K562 (cell line): ENCODE data around the gene BAD. TPM values are rescaled to one million over a fixed set of nuclear protein-coding genes. Genes with fewer than 3 reads are reported as not detected.

Experiments used
- ATAC-seq: fragments of 200-7000 bp; cut with Tn5 transposase; 3 replicates; pipeline ENCODE4 v1.9.1; 2020; ENCODE audit warnings: moderate library complexity
- BruUV-seq: library from RNA; stranded (reverse); fragments of 400-500 nt; replicated peaks from 2 replicates; lab custom pipeline; 2021; lab: Mats Ljungman, UMichigan
- CTCF ChIA-PET: fragments of 300-600 bp; formaldehyde crosslinking; extraction: SDS; loops from one replicate; lab custom pipeline; 2021; ENCODE audit warnings: low intra/inter-chr PET ratio; lab: Yijun Ruan, JAX
- POLR2A ChIA-PET: fragments of 300-600, 350-650 bp; sonication (Branson Sonifier 250); formaldehyde crosslinking; extraction: SDS; loops from one replicate; lab custom pipeline; 2021; ENCODE audit warnings: antibody characterized with exemption, inconsistent platforms; lab: Yijun Ruan, JAX
- DNase-seq, 4 experiments: peaks; one replicate each; pipeline versions ENCODE4 v3.0.0 to v3.0.0-alpha.2; 2011 to 2018; ENCODE audit warnings: low spot score in 3 of 4, mixed read lengths in 3 of 4; ENCODE audit errors: extremely low read depth in 1 of 4
- FAIRE-seq: peaks from 2 replicates; lab custom pipeline; 2011; peaks lifted over from hg19 to GRCh38; lab: Jason Lieb, UNC
- H2AFZ ChIP-seq: 2 replicates; pipeline ENCODE4 v1.6.0; 2011; ENCODE audit warnings: low read depth, low read length, control low read depth, inconsistent platforms
- H3K27ac ChIP-seq: fragments of 200-600 bp; 3 replicates; pipeline ENCODE4 v1.8.0; 2011; ENCODE audit warnings: low read depth, mild to moderate bottlenecking, control low read depth, inconsistent platforms, low read length, moderate library complexity, mixed read lengths; ENCODE audit errors: extremely low read depth
- H3K27me3 ChIP-seq, 2 experiments: fragments of 300-600 bp in 1 of 2; 2 replicates in 1 of 2; 3 replicates in 1 of 2; pipeline versions ENCODE4 v1.6.0 to v1.8.0; 2011; ENCODE audit warnings: inconsistent platforms in 2 of 2, low read length in 2 of 2, mild to moderate bottlenecking in 1 of 2, mixed read lengths in 1 of 2, moderate library complexity in 1 of 2; ENCODE audit not compliant: control insufficient read depth in 2 of 2, insufficient read depth in 2 of 2
- H3K36me3 ChIP-seq: fragments of 300-600 bp; 3 replicates; pipeline ENCODE4 v1.8.0; 2011; ENCODE audit warnings: mild to moderate bottlenecking, low read length, inconsistent platforms; ENCODE audit not compliant: control insufficient read depth, insufficient read depth
- H3K4me1 ChIP-seq, 2 experiments: fragments of 200-600 bp in 1 of 2; replicated peaks in 1 of 2; 2 replicates in 1 of 2; 3 replicates in 1 of 2; pipeline versions ENCODE4 v1.5.1 to v1.8.0; 2011; ENCODE audit warnings: inconsistent platforms in 2 of 2, low read length in 2 of 2, mild to moderate bottlenecking in 1 of 2, mixed read lengths in 1 of 2, moderate library complexity in 1 of 2; ENCODE audit not compliant: control insufficient read depth in 2 of 2, insufficient read depth in 2 of 2
- H3K4me2 ChIP-seq: 2 replicates; pipeline ENCODE4 v1.6.1; 2011; ENCODE audit warnings: low read length, control low read depth, inconsistent platforms, mixed read lengths; ENCODE audit not compliant: insufficient read depth
- H3K4me3 ChIP-seq: fragments of 200-600 bp; sonication (generic), shearing (Covaris generic); 2 replicates; pipeline ENCODE4 v1.5.1; 2016; ENCODE audit warnings: control low read depth, inconsistent platforms
- H3K79me2 ChIP-seq: fragments of 200-600 bp; 3 replicates; pipeline ENCODE4 v1.8.0; 2011; ENCODE audit warnings: low read length, inconsistent platforms; ENCODE audit not compliant: control insufficient read depth, insufficient read depth
- H3K9ac ChIP-seq, 2 experiments: 2 replicates each; pipeline versions ENCODE4 v1.6.0 to v1.6.1; 2011; ENCODE audit warnings: low read depth in 2 of 2, low read length in 2 of 2, control low read depth in 1 of 2, inconsistent platforms in 1 of 2, mild to moderate bottlenecking in 1 of 2, mixed read lengths in 1 of 2; ENCODE audit not compliant: insufficient read depth in 1 of 2
- H3K9me1 ChIP-seq: one replicate; pipeline ENCODE4 v1.6.0; 2011; ENCODE audit warnings: inconsistent platforms, mild to moderate bottlenecking, low read length, moderate library complexity; ENCODE audit not compliant: control insufficient read depth, insufficient read depth
- H3K9me3 ChIP-seq: replicated peaks from 2 replicates; pipeline ENCODE4 v1.5.1; 2011; ENCODE audit warnings: low read depth, low read length, inconsistent platforms; ENCODE audit not compliant: control insufficient read depth, insufficient read depth
- H4K20me1 ChIP-seq: replicated peaks from 2 replicates; pipeline ENCODE4 v1.6.1; 2011; ENCODE audit warnings: low read length, inconsistent platforms, mixed read lengths; ENCODE audit not compliant: control insufficient read depth, insufficient read depth
- CSDE1 ChIP-seq, 2 experiments: fragments of 450-650 bp; IDR thresholded peaks; 2 replicates each; pipeline ENCODE4 v1.6.1; 2016; ENCODE audit warnings: mild to moderate bottlenecking in 1 of 2
- DMBX1 ChIP-seq: fragments of 250-450 bp; sonication (Bioruptor Pico); IDR thresholded peaks from 2 replicates; pipeline ENCODE4 v1.8.0; 2022; ENCODE audit warnings: inconsistent platforms, mild to moderate bottlenecking, moderate library complexity, borderline replicate concordance
- EGR1 ChIP-seq: fragments of 450-650 bp; conservative IDR thresholded peaks from 2 replicates; pipeline ENCODE4 v1.6.1; 2017; ENCODE audit warnings: mild to moderate bottlenecking
- NR2C2 ChIP-seq, 2 experiments: fragments of 200-800 bp in 1 of 2; sonication (Bioruptor generic) in 1 of 2; sonication (generic) in 1 of 2; formaldehyde crosslinking in 1 of 2; IDR thresholded peaks; 2 replicates each; pipeline versions ENCODE4 v1.6.1 to v1.8.0; 2016 to 2022; ENCODE audit warnings: mild to moderate bottlenecking in 1 of 2, missing compliant biosample characterization in 1 of 2, missing genetic modification characterization in 1 of 2, missing genetic modification reagents in 1 of 2
- PRMT5 ChIP-seq: sonication (generic); formaldehyde crosslinking; IDR thresholded peaks from 2 replicates; pipeline ENCODE4 v1.5.0; 2020; ENCODE audit warnings: missing genetic modification reagents
- SIN3A ChIP-seq, 2 experiments: fragments of 150-350 bp in 1 of 2; IDR thresholded peaks; 2 replicates each; pipeline ENCODE4 v1.6.1; 2011 to 2016; ENCODE audit warnings: borderline replicate concordance in 2 of 2, low read depth in 2 of 2, low read length in 2 of 2, mild to moderate bottlenecking in 2 of 2, moderate library complexity in 2 of 2; ENCODE audit not compliant: control insufficient read depth in 1 of 2
- STAG1 ChIP-seq: sonication (generic); formaldehyde crosslinking; IDR thresholded peaks from 2 replicates; pipeline ENCODE4 v1.5.0; 2020; ENCODE audit warnings: missing genetic modification reagents, borderline replicate concordance
- TBP ChIP-seq: optimal IDR thresholded peaks from 2 replicates; pipeline ENCODE3; 2011; ENCODE audit warnings: low read depth, low read length, improper control_type of control experiment
- TCF7L2 ChIP-seq: fragments of 150-350 bp; IDR thresholded peaks from 2 replicates; pipeline ENCODE4 v1.6.1; 2016; ENCODE audit warnings: low read depth, mild to moderate bottlenecking, low read length, moderate library complexity
- ZBTB7A ChIP-seq: IDR thresholded peaks from 2 replicates; pipeline ENCODE4 v1.6.1; 2011; ENCODE audit warnings: low read depth, mild to moderate bottlenecking, low read length, moderate library complexity, borderline replicate concordance; ENCODE audit not compliant: control insufficient read depth
- ZNF253 ChIP-seq: fragments of 250-450 bp; sonication (Bioruptor Pico); conservative IDR thresholded peaks from 2 replicates; pipeline ENCODE4 v1.6.1; 2021; ENCODE audit warnings: mild to moderate bottlenecking
- ZNF354B ChIP-seq: fragments of 250-450 bp; sonication (Bioruptor Pico); IDR thresholded peaks from 2 replicates; pipeline ENCODE4 v1.4.0; 2020
- ZNF57 ChIP-seq: fragments of 450-650 bp; formaldehyde crosslinking; IDR thresholded peaks from 2 replicates; pipeline ENCODE4 v1.4.0; 2020; ENCODE audit warnings: mild to moderate bottlenecking, moderate library complexity
- WGBS: fragments of 100-300 bp; shearing (Covaris generic); methylation state at CpG from one replicate; pipeline ENCODE4 v1.1.6; 2016; ENCODE audit warnings: low coverage, mixed read lengths; ENCODE audit not compliant: insufficient coverage; ENCODE audit errors: missing lambda C conversion rate; 5-methylcytosine and 5-hydroxymethylcytosine counted together
- in situ Hi-C: fragments of 300-500 bp; cut with MboI; formaldehyde crosslinking; loops from 4 replicates; pipeline ENCODE4 v1.15.0; 2018; ENCODE audit warnings: inconsistent platforms, mixed read lengths
- intact Hi-C: fragments of 100-400 bp; cut with micrococcal nuclease; formaldehyde crosslinking; loops from 2 replicates; pipeline ENCODE4 v1.14.2; 2022
- polyA plus RNA-seq, 8 experiments: library from polyadenylated mRNA; depleted of rRNA in 4 of 8; stranded (reverse) in 5 of 8; unstranded in 3 of 8; fragments of >200 nt; fragmentation: Nextera tagmentation in 2 of 8; fragmentation: Illumina TruSeq in 1 of 8; extraction: Ambion mirVana in 2 of 8; extraction: Trizol in 1 of 8; gene quantifications; 2 replicates each; pipeline versions ENCODE4 v1.2.1 to v1.2.3, GENCODE V29; 2011 to 2014; ENCODE audit warnings: inconsistent platforms in 1 of 8, missing spikeins in 1 of 8
- total RNA-seq, 7 experiments: library from RNA; depleted of rRNA in 6 of 7; stranded (reverse); fragments of >200 nt in 6 of 7; fragmentation: Illumina TruSeq in 2 of 7; extraction: Trizol in 2 of 7; gene quantifications; 2 replicates each; pipeline versions ENCODE4 v1.2.1 to v1.2.3, GENCODE V29; 2011 to 2021; ENCODE audit warnings: low replicate concordance in 1 of 7
- TF ChIP-seq, protein P1 (sequence below): fragments of 450-650 bp; conservative IDR thresholded peaks from 2 replicates; pipeline ENCODE4 v1.6.1; 2016; ENCODE audit warnings: missing genetic modification characterization, low read depth, mild to moderate bottlenecking, control low read depth, missing compliant biosample characterization
- TF ChIP-seq, protein P2 (sequence below): fragments of 200-800 bp; sonication (Bioruptor generic); IDR thresholded peaks from 2 replicates; pipeline ENCODE4 v1.6.1; 2017; ENCODE audit warnings: missing genetic modification characterization, missing compliant biosample characterization

BAD gene
- total and polyA plus RNA-seq, 9 of the 15 experiments (the other 6 are each of a cell fraction or from before 2014, with no cell fraction given): 0.61 to 45.6 (median 11.8) TPM

- 44% methylated on average over 11 of the region's 11 CpGs for WGBS
- H3K9ac ChIP-seq: peak overlapping the region; percentile 93 to 94
- peak overlapping the region; percentile 85 for H3K4me2 ChIP-seq
- in situ Hi-C loops (no loop called here), intact Hi-C loops (loop anchor here (10.0 kb wide), 1 partner anchor 65 kb away; the partner anchor contains the start of genes CATSPERZ and ESRRA)
- no peaks in the 10 kb centered on the region for H3K27me3 ChIP-seq
- H4K20me1 ChIP-seq: 0 out of 2 replicates have a peak, but pooled peaks cover 3% of the 10 kb centered on the region
- H2AFZ ChIP-seq: no peak overlapping the region
- H3K79me2 ChIP-seq: peaks cover 57% of the 10 kb centered on the region
- peaks cover 67% of the 10 kb centered on the region for H3K36me3 ChIP-seq
- BruUV-seq: no TSS peak
- peak; percentile 74 for FAIRE-seq
- H3K9me1 ChIP-seq: no peaks in the 10 kb centered on the region
- peak overlapping the region; percentile 99 for H3K4me3 ChIP-seq
- peak in 1 of 4 experiments; percentile 64 for DNase-seq
- peak overlapping the region; percentile 95 for H3K27ac ChIP-seq
- peaks cover 34 to 70% of the 10 kb centered on the region in 2 experiments for H3K4me1 ChIP-seq
- H3K9me3 ChIP-seq: no peaks in the 10 kb centered on the region
- ChIA-PET CTCF (no interaction called here), POLR2A (interaction anchor here (0.7 to 1.6 kb wide), 2 partner anchors 9 to 10 kb away, joined by 3 read pairs; partner anchors contain the start of gene DNAJC4)
- ATAC-seq: no peak
- TF ChIP-seq NR2C2 (CRISPR knock-in tag; IDR thresholded peaks at IDR 0.05) (peak; percentile 5; the same call in 1 of the 2 replicates), NR2C2 (tag; IDR thresholded peaks at IDR 0.05) (no peak), ZBTB7A (no peak), DMBX1 (CRISPR knock-in tag) (peak; percentile 20; the same call in 1 of the 2 replicates), TBP (peak; percentile 21), TCF7L2 (no peak), EGR1 (no peak), PRMT5 (CRISPR knock-in tag) (no peak), ZNF253 (no peak), CSDE1 (IDR thresholded peaks at IDR 0.05) (no peak), SIN3A (IDR thresholded peaks at IDR 0.05; ENCODE audit: borderline replicate concordance in 2 of 2, control insufficient read depth in 1 of 2, low read depth in 2 of 2, low read length in 2 of 2) (peak in 1 of 2 experiments; percentile 20; a peak in 1 of 4 replicates), ZNF354B (CRISPR knock-in tag) (no peak), STAG1 (CRISPR knock-in tag) (no peak), ZNF57 (CRISPR knock-in tag) (no peak)
- TF ChIP-seq, protein P1, sequence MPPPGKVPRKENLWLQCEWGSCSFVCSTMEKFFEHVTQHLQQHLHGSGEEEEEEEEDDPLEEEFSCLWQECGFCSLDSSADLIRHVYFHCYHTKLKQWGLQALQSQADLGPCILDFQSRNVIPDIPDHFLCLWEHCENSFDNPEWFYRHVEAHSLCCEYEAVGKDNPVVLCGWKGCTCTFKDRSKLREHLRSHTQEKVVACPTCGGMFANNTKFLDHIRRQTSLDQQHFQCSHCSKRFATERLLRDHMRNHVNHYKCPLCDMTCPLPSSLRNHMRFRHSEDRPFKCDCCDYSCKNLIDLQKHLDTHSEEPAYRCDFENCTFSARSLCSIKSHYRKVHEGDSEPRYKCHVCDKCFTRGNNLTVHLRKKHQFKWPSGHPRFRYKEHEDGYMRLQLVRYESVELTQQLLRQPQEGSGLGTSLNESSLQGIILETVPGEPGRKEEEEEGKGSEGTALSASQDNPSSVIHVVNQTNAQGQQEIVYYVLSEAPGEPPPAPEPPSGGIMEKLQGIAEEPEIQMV (tag): no peak
- TF ChIP-seq, protein P2, sequence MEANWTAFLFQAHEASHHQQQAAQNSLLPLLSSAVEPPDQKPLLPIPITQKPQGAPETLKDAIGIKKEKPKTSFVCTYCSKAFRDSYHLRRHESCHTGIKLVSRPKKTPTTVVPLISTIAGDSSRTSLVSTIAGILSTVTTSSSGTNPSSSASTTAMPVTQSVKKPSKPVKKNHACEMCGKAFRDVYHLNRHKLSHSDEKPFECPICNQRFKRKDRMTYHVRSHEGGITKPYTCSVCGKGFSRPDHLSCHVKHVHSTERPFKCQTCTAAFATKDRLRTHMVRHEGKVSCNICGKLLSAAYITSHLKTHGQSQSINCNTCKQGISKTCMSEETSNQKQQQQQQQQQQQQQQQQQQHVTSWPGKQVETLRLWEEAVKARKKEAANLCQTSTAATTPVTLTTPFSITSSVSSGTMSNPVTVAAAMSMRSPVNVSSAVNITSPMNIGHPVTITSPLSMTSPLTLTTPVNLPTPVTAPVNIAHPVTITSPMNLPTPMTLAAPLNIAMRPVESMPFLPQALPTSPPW (CRISPR knock-in tag): no peak
These were observed 44.6 kb downstream of the BAD start for GRCh38 chr11:64239662-64240434.
